GM23338 (cell line): Measurements from ENCODE around the gene CAPN8. TPM values are rescaled to one million over a fixed set of nuclear protein-coding genes. Genes with fewer than 3 reads are reported as not detected.

ENCODE experiments used
- ATAC-seq: fragments of 200-7000 bp; cut with Tn5 transposase; 3 replicates; pipeline ENCODE4 v1.9.1; 2020
- DNase-seq: peaks from one replicate; pipeline ENCODE4 v3.0.0-alpha.2; 2015; ENCODE audit warnings: low spot score
- H2AFZ ChIP-seq: fragments of 200-600 bp; sonication (generic); 2 replicates; pipeline ENCODE4 v1.8.0; 2016; ENCODE audit warnings: antibody characterized with exemption, mild to moderate bottlenecking, moderate library complexity
- H3F3A ChIP-seq: fragments of 200-600 bp; sonication (generic); replicated peaks from 2 replicates; pipeline ENCODE4 v1.8.0; 2017; ENCODE audit warnings: antibody characterized with exemption, mixed run types, low read depth
- H3K27ac ChIP-seq: fragments of 200-600 bp; sonication (generic); 2 replicates; pipeline ENCODE4 v1.6.1; 2016; ENCODE audit warnings: low read depth
- H3K27me3 ChIP-seq: fragments of 200-600 bp; sonication (generic); 2 replicates; pipeline ENCODE4 v1.8.0; 2016; ENCODE audit warnings: mild to moderate bottlenecking, mixed run types, moderate library complexity; ENCODE audit not compliant: insufficient read depth
- H3K36me3 ChIP-seq: fragments of 200-600 bp; sonication (generic); 2 replicates; pipeline ENCODE4 v1.8.0; 2016; ENCODE audit warnings: mild to moderate bottlenecking; ENCODE audit not compliant: insufficient read depth
- H3K4me1 ChIP-seq: fragments of 200-600 bp; sonication (generic); 2 replicates; pipeline ENCODE4 v1.8.0; 2016; ENCODE audit warnings: mild to moderate bottlenecking, moderate library complexity; ENCODE audit not compliant: insufficient read depth
- H3K4me2 ChIP-seq: fragments of 200-600 bp; sonication (generic); 2 replicates; pipeline ENCODE4 v1.7.1; 2017; ENCODE audit warnings: mixed run types
- H3K4me3 ChIP-seq: fragments of 200-600 bp; sonication (generic); 2 replicates; pipeline ENCODE4 v1.6.1; 2016; ENCODE audit warnings: mixed run types
- H3K79me2 ChIP-seq: fragments of 200-600 bp; sonication (generic); replicated peaks from 2 replicates; pipeline ENCODE4 v1.8.0; 2017; ENCODE audit warnings: mild to moderate bottlenecking; ENCODE audit not compliant: insufficient read depth
- H3K9me2 ChIP-seq: fragments of 200-600 bp; sonication (generic); 2 replicates; pipeline ENCODE4 v1.8.0; 2017; ENCODE audit not compliant: insufficient read depth
- H4K20me1 ChIP-seq: fragments of 200-600 bp; sonication (generic); replicated peaks from 2 replicates; pipeline ENCODE4 v1.8.0; 2017; ENCODE audit warnings: mild to moderate bottlenecking; ENCODE audit not compliant: insufficient read depth
- H3K27ac Mint-ChIP-seq: 2 replicates; pipeline ENCODE4 v1.8.0; 2020; ENCODE audit warnings: inconsistent platforms, mild to moderate bottlenecking, moderate library complexity, mixed read lengths
- H3K27me3 Mint-ChIP-seq: 3 replicates; pipeline ENCODE4 v1.8.0; 2022; ENCODE audit warnings: low read depth, mild to moderate bottlenecking, moderate library complexity, mixed read lengths, inconsistent platforms; ENCODE audit not compliant: insufficient read depth, poor library complexity
- H3K36me3 Mint-ChIP-seq: 3 replicates; pipeline ENCODE4 v1.8.0; 2021; ENCODE audit warnings: low read depth, mild to moderate bottlenecking, inconsistent platforms, moderate library complexity, mixed read lengths
- H3K4me1 Mint-ChIP-seq: 3 replicates; pipeline ENCODE4 v1.8.0; 2020; ENCODE audit warnings: mild to moderate bottlenecking, inconsistent platforms, mixed read lengths
- H3K4me3 Mint-ChIP-seq: 3 replicates; pipeline ENCODE4 v1.8.0; 2021; ENCODE audit warnings: moderate library complexity, mild to moderate bottlenecking, inconsistent platforms, mixed read lengths
- H3K9me3 Mint-ChIP-seq: 3 replicates; pipeline ENCODE4 v1.8.0; 2020; ENCODE audit warnings: moderate library complexity, mild to moderate bottlenecking, inconsistent platforms, mixed read lengths
- CREB1 ChIP-seq: fragments of 250-450 bp; sonication (Bioruptor Pico); IDR thresholded peaks from 2 replicates; pipeline ENCODE4 v1.5.0; 2020; ENCODE audit warnings: low read depth, mild to moderate bottlenecking, moderate library complexity
- CTCF ChIP-seq, 2 experiments: fragments of 200-600 bp in 1 of 2; sonication (generic) in 1 of 2; conservative IDR thresholded peaks; 2 replicates each; pipeline versions ENCODE4 v1.5.1 to v1.6.1; 2016 to 2017; ENCODE audit warnings: antibody characterized with exemption in 2 of 2, low read depth in 2 of 2, mild to moderate bottlenecking in 2 of 2, moderate library complexity in 1 of 2
- ETS1 ChIP-seq: IDR thresholded peaks from 2 replicates; pipeline ENCODE4 v1.6.1; 2016; ENCODE audit warnings: antibody characterized with exemption
- EZH2 ChIP-seq: fragments of 200-600 bp; sonication (generic); IDR thresholded peaks from one replicate; pipeline ENCODE4 v1.8.0; 2017; ENCODE audit warnings: antibody characterized with exemption, mild to moderate bottlenecking, low read depth; ENCODE audit not compliant: unreplicated experiment
- JUNB ChIP-seq: IDR thresholded peaks from one replicate; pipeline ENCODE4 v1.6.1; 2016; ENCODE audit warnings: antibody characterized with exemption; ENCODE audit not compliant: unreplicated experiment
- NANOG ChIP-seq: IDR thresholded peaks from 2 replicates; pipeline ENCODE4 v1.6.1; 2016; ENCODE audit warnings: antibody characterized with exemption, borderline replicate concordance
- POLR2AphosphoS5 ChIP-seq: IDR thresholded peaks from 2 replicates; pipeline ENCODE4 v1.6.1; 2016; ENCODE audit warnings: antibody characterized with exemption, low read depth
- STAT1 ChIP-seq: IDR thresholded peaks from one replicate; pipeline ENCODE4 v1.6.1; 2016; ENCODE audit warnings: antibody characterized with exemption; ENCODE audit not compliant: unreplicated experiment
- ZNF114 ChIP-seq: fragments of 250-450 bp; sonication (Bioruptor Pico); IDR thresholded peaks from 2 replicates; pipeline ENCODE4 v1.5.0; 2020; ENCODE audit warnings: mild to moderate bottlenecking, moderate library complexity
- ZNF331 ChIP-seq: fragments of 250-450 bp; sonication (Bioruptor Pico); IDR thresholded peaks from 2 replicates; pipeline ENCODE4 v1.5.0; 2020; ENCODE audit warnings: low read depth, mild to moderate bottlenecking, moderate library complexity
- polyA plus RNA-seq: library from polyadenylated mRNA; unstranded; fragments of >200 nt; fragmentation: Nextera tagmentation; extraction: Ambion mirVana; gene quantifications from 2 replicates; pipeline ENCODE4 v1.2.1, GENCODE V29; 2016
- total RNA-seq: library from RNA; depleted of rRNA; stranded (reverse); fragments of >200 nt; shearing (Covaris generic); gene quantifications from 2 replicates; pipeline ENCODE4 v1.2.3, GENCODE V29; 2014
- TF ChIP-seq, protein P1 (sequence below): IDR thresholded peaks from one replicate; pipeline ENCODE4 v1.6.1; 2018; ENCODE audit warnings: antibody characterized with exemption; ENCODE audit not compliant: unreplicated experiment

Gene CAPN8
- total and polyA plus RNA-seq, 2 experiments from 2014 or later = not detected

GRCh38 chr1:223702735-223703667 lies 37.5 kb upstream of the CAPN8 start:
- Histone ChIP-seq H3F3A (no peaks in the 10 kb centered on the region), H3K27ac (no peak overlapping the region), H3K4me2 (no peak overlapping the region), H3K79me2 (no peaks in the 10 kb centered on the region), H4K20me1 (no peaks in the 10 kb centered on the region), H3K4me1 (peaks cover 11% of the 10 kb centered on the region; the same call in 1 of the 2 replicates), H3K4me3 (no peak overlapping the region), H3K9me2 (no peaks in the 10 kb centered on the region), H3K36me3 (no peaks in the 10 kb centered on the region), H2AFZ (no peak overlapping the region; the same call in 1 of the 2 replicates), H3K27me3 (no peaks in the 10 kb centered on the region)
- Mint-ChIP-seq H3K9me3 (no peaks in the 10 kb centered on the region), H3K4me3 (no peak overlapping the region), H3K36me3 (no peaks in the 10 kb centered on the region; the same call in 2 of the 3 replicates), H3K27ac (no peak overlapping the region), H3K27me3 (peaks cover 15% of the 10 kb centered on the region), H3K4me1 (peaks cover 28% of the 10 kb centered on the region)
- ATAC-seq = no peak
- TF ChIP-seq STAT1 (no peak), NANOG (no peak), POLR2AphosphoS5 (no peak), ZNF114 (CRISPR knock-in tag) (no peak), CTCF (conservative IDR thresholded peaks at IDR 0.05; ENCODE audit: low read depth in 2 of 2) (no peak), CREB1 (CRISPR knock-in tag) (no peak), EZH2 (no peak)
- DNase-seq = no peak

GRCh38 chr1:223700942-223701637 lies 35.6 kb upstream of the CAPN8 start:
- Histone ChIP-seq H3K36me3 (no peaks in the 10 kb centered on the region), H3K27ac (no peak overlapping the region), H3K27me3 (no peaks in the 10 kb centered on the region), H3K4me3 (no peak overlapping the region), H3F3A (no peaks in the 10 kb centered on the region), H2AFZ (peak overlapping the region; percentile 90), H4K20me1 (no peaks in the 10 kb centered on the region), H3K9me2 (no peaks in the 10 kb centered on the region), H3K79me2 (no peaks in the 10 kb centered on the region), H3K4me1 (peaks cover 11% of the 10 kb centered on the region; the same call in 1 of the 2 replicates), H3K4me2 (no peak overlapping the region)
- ATAC-seq (peak; percentile 31), DNase-seq (no peak)
- Mint-ChIP-seq H3K4me1 (peaks cover 16% of the 10 kb centered on the region), H3K36me3 (no peaks in the 10 kb centered on the region; the same call in 2 of the 3 replicates), H3K27me3 (peaks cover 9% of the 10 kb centered on the region), H3K9me3 (no peaks in the 10 kb centered on the region), H3K4me3 (no peak overlapping the region), H3K27ac (no peak overlapping the region)
- TF ChIP-seq ETS1 = no peak
- TF ChIP-seq STAT1 = no peak
- no peak for TF ChIP-seq ZNF331 (CRISPR knock-in tag)
- no peak for TF ChIP-seq NANOG
- TF ChIP-seq EZH2 = no peak
- TF ChIP-seq, protein P1, sequence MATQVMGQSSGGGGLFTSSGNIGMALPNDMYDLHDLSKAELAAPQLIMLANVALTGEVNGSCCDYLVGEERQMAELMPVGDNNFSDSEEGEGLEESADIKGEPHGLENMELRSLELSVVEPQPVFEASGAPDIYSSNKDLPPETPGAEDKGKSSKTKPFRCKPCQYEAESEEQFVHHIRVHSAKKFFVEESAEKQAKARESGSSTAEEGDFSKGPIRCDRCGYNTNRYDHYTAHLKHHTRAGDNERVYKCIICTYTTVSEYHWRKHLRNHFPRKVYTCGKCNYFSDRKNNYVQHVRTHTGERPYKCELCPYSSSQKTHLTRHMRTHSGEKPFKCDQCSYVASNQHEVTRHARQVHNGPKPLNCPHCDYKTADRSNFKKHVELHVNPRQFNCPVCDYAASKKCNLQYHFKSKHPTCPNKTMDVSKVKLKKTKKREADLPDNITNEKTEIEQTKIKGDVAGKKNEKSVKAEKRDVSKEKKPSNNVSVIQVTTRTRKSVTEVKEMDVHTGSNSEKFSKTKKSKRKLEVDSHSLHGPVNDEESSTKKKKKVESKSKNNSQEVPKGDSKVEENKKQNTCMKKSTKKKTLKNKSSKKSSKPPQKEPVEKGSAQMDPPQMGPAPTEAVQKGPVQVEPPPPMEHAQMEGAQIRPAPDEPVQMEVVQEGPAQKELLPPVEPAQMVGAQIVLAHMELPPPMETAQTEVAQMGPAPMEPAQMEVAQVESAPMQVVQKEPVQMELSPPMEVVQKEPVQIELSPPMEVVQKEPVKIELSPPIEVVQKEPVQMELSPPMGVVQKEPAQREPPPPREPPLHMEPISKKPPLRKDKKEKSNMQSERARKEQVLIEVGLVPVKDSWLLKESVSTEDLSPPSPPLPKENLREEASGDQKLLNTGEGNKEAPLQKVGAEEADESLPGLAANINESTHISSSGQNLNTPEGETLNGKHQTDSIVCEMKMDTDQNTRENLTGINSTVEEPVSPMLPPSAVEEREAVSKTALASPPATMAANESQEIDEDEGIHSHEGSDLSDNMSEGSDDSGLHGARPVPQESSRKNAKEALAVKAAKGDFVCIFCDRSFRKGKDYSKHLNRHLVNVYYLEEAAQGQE = no peak
- TF ChIP-seq ZNF114 (CRISPR knock-in tag) = no peak
- TF ChIP-seq JUNB = no peak
